ENCODE results near the gene HSPB7. TPM values are rescaled to one million over a fixed set of nuclear protein-coding genes. Genes with fewer than 3 reads are reported as not detected.

Gene HSPB7
- total RNA-seq, 1 experiment from 2014 or later: 0.11 TPM

- TF ChIP-seq, protein P1, sequence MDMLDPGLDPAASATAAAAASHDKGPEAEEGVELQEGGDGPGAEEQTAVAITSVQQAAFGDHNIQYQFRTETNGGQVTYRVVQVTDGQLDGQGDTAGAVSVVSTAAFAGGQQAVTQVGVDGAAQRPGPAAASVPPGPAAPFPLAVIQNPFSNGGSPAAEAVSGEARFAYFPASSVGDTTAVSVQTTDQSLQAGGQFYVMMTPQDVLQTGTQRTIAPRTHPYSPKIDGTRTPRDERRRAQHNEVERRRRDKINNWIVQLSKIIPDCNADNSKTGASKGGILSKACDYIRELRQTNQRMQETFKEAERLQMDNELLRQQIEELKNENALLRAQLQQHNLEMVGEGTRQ (CRISPR knock-in tag; IDR thresholded peaks at IDR 0.05): no peak
- TF ChIP-seq, protein P2, sequence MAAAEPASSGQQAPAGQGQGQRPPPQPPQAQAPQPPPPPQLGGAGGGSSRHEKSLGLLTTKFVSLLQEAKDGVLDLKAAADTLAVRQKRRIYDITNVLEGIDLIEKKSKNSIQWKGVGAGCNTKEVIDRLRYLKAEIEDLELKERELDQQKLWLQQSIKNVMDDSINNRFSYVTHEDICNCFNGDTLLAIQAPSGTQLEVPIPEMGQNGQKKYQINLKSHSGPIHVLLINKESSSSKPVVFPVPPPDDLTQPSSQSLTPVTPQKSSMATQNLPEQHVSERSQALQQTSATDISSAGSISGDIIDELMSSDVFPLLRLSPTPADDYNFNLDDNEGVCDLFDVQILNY (CRISPR knock-in tag; IDR thresholded peaks at IDR 0.05): no peak
- TF ChIP-seq ATF1 (CRISPR knock-in tag; IDR thresholded peaks at IDR 0.05) (no peak), ETV6 (CRISPR knock-in tag; IDR thresholded peaks at IDR 0.05) (no peak), PRDM15 (CRISPR knock-in tag; IDR thresholded peaks at IDR 0.05) (no peak)
- TF ChIP-seq, protein P3, sequence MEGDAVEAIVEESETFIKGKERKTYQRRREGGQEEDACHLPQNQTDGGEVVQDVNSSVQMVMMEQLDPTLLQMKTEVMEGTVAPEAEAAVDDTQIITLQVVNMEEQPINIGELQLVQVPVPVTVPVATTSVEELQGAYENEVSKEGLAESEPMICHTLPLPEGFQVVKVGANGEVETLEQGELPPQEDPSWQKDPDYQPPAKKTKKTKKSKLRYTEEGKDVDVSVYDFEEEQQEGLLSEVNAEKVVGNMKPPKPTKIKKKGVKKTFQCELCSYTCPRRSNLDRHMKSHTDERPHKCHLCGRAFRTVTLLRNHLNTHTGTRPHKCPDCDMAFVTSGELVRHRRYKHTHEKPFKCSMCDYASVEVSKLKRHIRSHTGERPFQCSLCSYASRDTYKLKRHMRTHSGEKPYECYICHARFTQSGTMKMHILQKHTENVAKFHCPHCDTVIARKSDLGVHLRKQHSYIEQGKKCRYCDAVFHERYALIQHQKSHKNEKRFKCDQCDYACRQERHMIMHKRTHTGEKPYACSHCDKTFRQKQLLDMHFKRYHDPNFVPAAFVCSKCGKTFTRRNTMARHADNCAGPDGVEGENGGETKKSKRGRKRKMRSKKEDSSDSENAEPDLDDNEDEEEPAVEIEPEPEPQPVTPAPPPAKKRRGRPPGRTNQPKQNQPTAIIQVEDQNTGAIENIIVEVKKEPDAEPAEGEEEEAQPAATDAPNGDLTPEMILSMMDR (IDR thresholded peaks at IDR 0.05): no peak
Observed at GRCh38 chr1:15983275-15983674, 34.6 kb downstream of the HSPB7 start (continued).

- H3K4me1 Mint-ChIP-seq: 0 out of 2 replicates have a peak, but pooled peaks cover 1% of the 10 kb centered on the region
- H3K4me3 Mint-ChIP-seq: no peak overlapping the region
- H3K27ac Mint-ChIP-seq: no peak overlapping the region
- H3K27me3 Mint-ChIP-seq (ENCODE audit: low read depth): peaks cover 24% of the 10 kb centered on the region
- TF ChIP-seq FOXP1 (CRISPR knock-in tag; IDR thresholded peaks at IDR 0.05; ENCODE audit: borderline replicate concordance) (no peak), CDX4 (CRISPR knock-in tag; IDR thresholded peaks at IDR 0.05; ENCODE audit: borderline replicate concordance) (no peak), ZNF396 (CRISPR knock-in tag; IDR thresholded peaks at IDR 0.05; ENCODE audit: borderline replicate concordance) (no peak), OVOL2 (CRISPR knock-in tag; IDR thresholded peaks at IDR 0.05; ENCODE audit: borderline replicate concordance) (no peak), TCF7 (CRISPR knock-in tag; IDR thresholded peaks at IDR 0.05; ENCODE audit: low read depth) (no peak), USF1 (CRISPR knock-in tag; IDR thresholded peaks at IDR 0.05) (no peak), TP53 (CRISPR knock-in tag; IDR thresholded peaks at IDR 0.05) (no peak), NR2C2 (CRISPR knock-in tag; IDR thresholded peaks at IDR 0.05) (no peak), ZNF512 (CRISPR knock-in tag; IDR thresholded peaks at IDR 0.05; ENCODE audit: borderline replicate concordance) (no peak), ERG (CRISPR knock-in tag; IDR thresholded peaks at IDR 0.05) (no peak), ZNF232 (CRISPR knock-in tag; IDR thresholded peaks at IDR 0.05) (no peak)
- TF ChIP-seq, protein P4, sequence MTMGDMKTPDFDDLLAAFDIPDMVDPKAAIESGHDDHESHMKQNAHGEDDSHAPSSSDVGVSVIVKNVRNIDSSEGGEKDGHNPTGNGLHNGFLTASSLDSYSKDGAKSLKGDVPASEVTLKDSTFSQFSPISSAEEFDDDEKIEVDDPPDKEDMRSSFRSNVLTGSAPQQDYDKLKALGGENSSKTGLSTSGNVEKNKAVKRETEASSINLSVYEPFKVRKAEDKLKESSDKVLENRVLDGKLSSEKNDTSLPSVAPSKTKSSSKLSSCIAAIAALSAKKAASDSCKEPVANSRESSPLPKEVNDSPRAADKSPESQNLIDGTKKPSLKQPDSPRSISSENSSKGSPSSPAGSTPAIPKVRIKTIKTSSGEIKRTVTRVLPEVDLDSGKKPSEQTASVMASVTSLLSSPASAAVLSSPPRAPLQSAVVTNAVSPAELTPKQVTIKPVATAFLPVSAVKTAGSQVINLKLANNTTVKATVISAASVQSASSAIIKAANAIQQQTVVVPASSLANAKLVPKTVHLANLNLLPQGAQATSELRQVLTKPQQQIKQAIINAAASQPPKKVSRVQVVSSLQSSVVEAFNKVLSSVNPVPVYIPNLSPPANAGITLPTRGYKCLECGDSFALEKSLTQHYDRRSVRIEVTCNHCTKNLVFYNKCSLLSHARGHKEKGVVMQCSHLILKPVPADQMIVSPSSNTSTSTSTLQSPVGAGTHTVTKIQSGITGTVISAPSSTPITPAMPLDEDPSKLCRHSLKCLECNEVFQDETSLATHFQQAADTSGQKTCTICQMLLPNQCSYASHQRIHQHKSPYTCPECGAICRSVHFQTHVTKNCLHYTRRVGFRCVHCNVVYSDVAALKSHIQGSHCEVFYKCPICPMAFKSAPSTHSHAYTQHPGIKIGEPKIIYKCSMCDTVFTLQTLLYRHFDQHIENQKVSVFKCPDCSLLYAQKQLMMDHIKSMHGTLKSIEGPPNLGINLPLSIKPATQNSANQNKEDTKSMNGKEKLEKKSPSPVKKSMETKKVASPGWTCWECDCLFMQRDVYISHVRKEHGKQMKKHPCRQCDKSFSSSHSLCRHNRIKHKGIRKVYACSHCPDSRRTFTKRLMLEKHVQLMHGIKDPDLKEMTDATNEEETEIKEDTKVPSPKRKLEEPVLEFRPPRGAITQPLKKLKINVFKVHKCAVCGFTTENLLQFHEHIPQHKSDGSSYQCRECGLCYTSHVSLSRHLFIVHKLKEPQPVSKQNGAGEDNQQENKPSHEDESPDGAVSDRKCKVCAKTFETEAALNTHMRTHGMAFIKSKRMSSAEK (CRISPR knock-in tag; IDR thresholded peaks at IDR 0.05; ENCODE audit: borderline replicate concordance): no peak
- H3K36me3 Mint-ChIP-seq: no peaks in the 10 kb centered on the region
- ChIA-PET POLR2A (no interaction called here), CTCF (no interaction called here)
- ATAC-seq: no peak
- no peak for DNase-seq (ENCODE audit: low spot score)
- peaks cover 30% of the 10 kb centered on the region for H3K9me3 Mint-ChIP-seq
Observed at GRCh38 chr1:15981679-15982078, 36.2 kb downstream of the HSPB7 start.

Data from WTC11 (cell line).